ENCODE results near the gene ELF5. TPM values are rescaled to one million over a fixed set of nuclear protein-coding genes. Genes with fewer than 3 reads are reported as not detected.

ELF5 gene
- total and polyA plus RNA-seq, 2 donors (not counting 3 experiments of a cell fraction or from before 2014, with no cell fraction given) = not detected

DNA sequence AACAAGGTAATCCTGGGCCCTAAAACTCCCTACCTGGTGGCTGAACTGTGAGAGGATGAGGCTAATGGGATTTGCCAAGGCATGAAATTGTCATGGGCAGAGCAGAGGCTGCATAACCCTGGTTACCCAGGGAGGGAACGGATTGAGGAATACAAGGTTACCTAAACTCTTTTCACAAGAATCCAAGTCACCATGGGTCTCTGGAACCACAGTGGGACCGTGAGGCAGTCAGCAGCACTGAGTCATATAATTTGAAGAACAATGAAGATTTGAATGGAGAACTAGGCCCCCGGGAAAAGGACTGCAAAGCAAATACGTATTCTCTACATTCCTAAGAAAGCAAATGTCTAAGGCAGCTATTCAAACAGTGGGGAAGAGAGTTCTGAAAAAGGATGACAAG, 55.1 kb downstream of the ELF5 start:
- DNase-seq (ENCODE audit: low read depth, low spot score) = no peak
- H3K4me3 ChIP-seq (replicated peaks in 1 of 3; ENCODE audit: insufficient read depth in 1 of 3, low read depth in 1 of 3, low read length in 3 of 3) = no peak overlapping the region
- no peak for TF ChIP-seq POLR2AphosphoS5 (IDR thresholded peaks at IDR 0.05; ENCODE audit: insufficient read depth, low read depth, low read length)
- TF ChIP-seq, protein P1, sequence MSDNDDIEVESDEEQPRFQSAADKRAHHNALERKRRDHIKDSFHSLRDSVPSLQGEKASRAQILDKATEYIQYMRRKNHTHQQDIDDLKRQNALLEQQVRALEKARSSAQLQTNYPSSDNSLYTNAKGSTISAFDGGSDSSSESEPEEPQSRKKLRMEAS (IDR thresholded peaks at IDR 0.05; ENCODE audit: insufficient read depth, insufficient read length) = no peak
- TF ChIP-seq GATA2 (IDR thresholded peaks at IDR 0.05; ENCODE audit: insufficient read depth, insufficient read length, low read depth, low read length) = no peak
- no peak for TF ChIP-seq FOS (IDR thresholded peaks at IDR 0.05; ENCODE audit: borderline replicate concordance, insufficient read depth, low read length)
- H2AFZ ChIP-seq (ENCODE audit: low read depth, low read length) = no peak overlapping the region
- no peaks in the 10 kb centered on the region for H3K4me1 ChIP-seq (ENCODE audit: control insufficient read depth, extremely low read depth, insufficient read depth, low read length)
- CTCF ChIA-PET = no interaction called here
- intact Hi-C loops (cut with micrococcal nuclease) = no loop called here
- BruUV-seq (replicated peaks) = no TSS peak
- H3K36me3 ChIP-seq (ENCODE audit: control insufficient read depth in 2 of 2, extremely low read depth in 1 of 2, insufficient read depth in 2 of 2, low read length in 2 of 2) = peaks cover 2 to 16% of the 10 kb centered on the region in 2 experiments
- POLR2A ChIA-PET = no interaction called here
- no peaks in the 10 kb centered on the region for H3K9me1 ChIP-seq (replicated peaks; ENCODE audit: control insufficient read depth, extremely low read depth, insufficient read depth, low read length)
- no peaks in the 10 kb centered on the region for H4K20me1 ChIP-seq (replicated peaks; ENCODE audit: control insufficient read depth, extremely low read depth, insufficient read depth, low read length)
- H3K9ac ChIP-seq (replicated peaks; ENCODE audit: extremely low read depth, insufficient read depth, low read length) = no peak overlapping the region
- dilution Hi-C loops (cut with MboI; ENCODE audit: extremely low pct_ligation_motif_present, low sequenced_read_pairs) = no loop called here
- H3K27ac ChIP-seq (ENCODE audit: insufficient read depth, low read depth, low read length) = no peak overlapping the region
- no peaks in the 10 kb centered on the region for H3K27me3 ChIP-seq (ENCODE audit: control insufficient read depth in 2 of 2, insufficient read depth in 2 of 2, low read length in 2 of 2)
- FAIRE-seq = no peak
- no peaks in the 10 kb centered on the region for H3K79me2 ChIP-seq (ENCODE audit: control insufficient read depth, insufficient read depth, low read length)
- no peaks in the 10 kb centered on the region for H3K9me3 ChIP-seq (replicated peaks; ENCODE audit: control insufficient read depth, insufficient read depth, low read length)
- no peak overlapping the region for H3K4me2 ChIP-seq (ENCODE audit: insufficient read depth, low read length)

DNA sequence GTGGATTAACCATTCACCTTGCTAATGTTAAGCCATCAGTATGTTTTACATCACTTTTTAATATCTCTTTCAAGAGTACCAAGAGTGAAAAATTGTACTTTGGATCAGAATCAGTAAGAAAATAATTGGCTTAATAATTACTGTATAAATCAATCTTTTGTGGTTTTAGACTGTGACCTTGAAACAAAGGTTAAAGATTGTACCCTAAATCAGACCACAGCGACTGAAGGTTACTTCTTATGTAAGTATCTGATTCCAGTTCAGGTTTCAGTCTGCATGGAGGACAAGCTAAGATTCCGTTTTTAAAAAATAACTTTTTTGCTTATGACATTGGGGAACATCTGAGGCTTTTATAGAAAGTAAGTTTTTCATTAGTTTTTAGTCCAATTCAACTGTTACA, 56.0 kb downstream of the ELF5 start:
- FAIRE-seq (peak; percentile 26), DNase-seq (ENCODE audit: low read depth, low spot score) (no peak)
- BruUV-seq (replicated peaks) = no TSS peak
- Histone ChIP-seq H3K27me3 (ENCODE audit: control insufficient read depth in 2 of 2, insufficient read depth in 2 of 2, low read length in 2 of 2) (no peaks in the 10 kb centered on the region), H3K27ac (ENCODE audit: insufficient read depth, low read depth, low read length) (no peak overlapping the region), H3K9me3 (replicated peaks; ENCODE audit: control insufficient read depth, insufficient read depth, low read length) (no peaks in the 10 kb centered on the region), H3K4me2 (ENCODE audit: insufficient read depth, low read length) (no peak overlapping the region), H3K36me3 (ENCODE audit: control insufficient read depth in 2 of 2, extremely low read depth in 1 of 2, insufficient read depth in 2 of 2, low read length in 2 of 2) (peaks cover 4 to 16% of the 10 kb centered on the region in 2 experiments), H4K20me1 (replicated peaks; ENCODE audit: control insufficient read depth, extremely low read depth, insufficient read depth, low read length) (no peaks in the 10 kb centered on the region), H2AFZ (ENCODE audit: low read depth, low read length) (no peak overlapping the region), H3K4me3 (replicated peaks in 1 of 3; ENCODE audit: insufficient read depth in 1 of 3, low read depth in 1 of 3, low read length in 3 of 3) (no peak overlapping the region), H3K4me1 (ENCODE audit: control insufficient read depth, extremely low read depth, insufficient read depth, low read length) (no peaks in the 10 kb centered on the region), H3K79me2 (ENCODE audit: control insufficient read depth, insufficient read depth, low read length) (no peaks in the 10 kb centered on the region), H3K9me1 (replicated peaks; ENCODE audit: control insufficient read depth, extremely low read depth, insufficient read depth, low read length) (no peaks in the 10 kb centered on the region), H3K9ac (replicated peaks; ENCODE audit: extremely low read depth, insufficient read depth, low read length) (no peak overlapping the region)
- CTCF ChIA-PET = no interaction called here
- POLR2A ChIA-PET = no interaction called here
- dilution Hi-C loops (cut with MboI; ENCODE audit: extremely low pct_ligation_motif_present, low sequenced_read_pairs) = no loop called here
- TF ChIP-seq POLR2A (IDR thresholded peaks at IDR 0.05; ENCODE audit: low read depth, low read length) (no peak), MYC (IDR thresholded peaks at IDR 0.05; ENCODE audit: low read depth, low read length) (no peak), GATA2 (IDR thresholded peaks at IDR 0.05; ENCODE audit: insufficient read depth, insufficient read length, low read depth, low read length) (no peak), FOS (IDR thresholded peaks at IDR 0.05; ENCODE audit: borderline replicate concordance, insufficient read depth, low read length) (no peak), EZH2 (IDR thresholded peaks at IDR 0.05; ENCODE audit: borderline replicate concordance, low read depth, low read length, severe bottlenecking) (no peak)
- TF ChIP-seq, protein P1 (IDR thresholded peaks at IDR 0.05; ENCODE audit: insufficient read depth, insufficient read length) = no peak
- TF ChIP-seq, protein P2, sequence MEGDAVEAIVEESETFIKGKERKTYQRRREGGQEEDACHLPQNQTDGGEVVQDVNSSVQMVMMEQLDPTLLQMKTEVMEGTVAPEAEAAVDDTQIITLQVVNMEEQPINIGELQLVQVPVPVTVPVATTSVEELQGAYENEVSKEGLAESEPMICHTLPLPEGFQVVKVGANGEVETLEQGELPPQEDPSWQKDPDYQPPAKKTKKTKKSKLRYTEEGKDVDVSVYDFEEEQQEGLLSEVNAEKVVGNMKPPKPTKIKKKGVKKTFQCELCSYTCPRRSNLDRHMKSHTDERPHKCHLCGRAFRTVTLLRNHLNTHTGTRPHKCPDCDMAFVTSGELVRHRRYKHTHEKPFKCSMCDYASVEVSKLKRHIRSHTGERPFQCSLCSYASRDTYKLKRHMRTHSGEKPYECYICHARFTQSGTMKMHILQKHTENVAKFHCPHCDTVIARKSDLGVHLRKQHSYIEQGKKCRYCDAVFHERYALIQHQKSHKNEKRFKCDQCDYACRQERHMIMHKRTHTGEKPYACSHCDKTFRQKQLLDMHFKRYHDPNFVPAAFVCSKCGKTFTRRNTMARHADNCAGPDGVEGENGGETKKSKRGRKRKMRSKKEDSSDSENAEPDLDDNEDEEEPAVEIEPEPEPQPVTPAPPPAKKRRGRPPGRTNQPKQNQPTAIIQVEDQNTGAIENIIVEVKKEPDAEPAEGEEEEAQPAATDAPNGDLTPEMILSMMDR (IDR thresholded peaks at IDR 0.05; ENCODE audit: extremely low read depth in 1 of 2, insufficient read depth in 1 of 2, low read depth in 1 of 2, low read length in 2 of 2) = no peak
- intact Hi-C loops (cut with micrococcal nuclease) = no loop called here

Measured in endothelial cell of umbilical vein (primary cell).